Fibroblast of skin of left biceps (primary cell): ENCODE measurements around the gene OPALIN.

ENCODE experiments used
- DNase-seq, 2 experiments: peaks; one replicate each; pipeline ENCODE4 v3.0.0-alpha.2; 2013; ENCODE audit warnings: low read depth in 2 of 2

The OPALIN gene

DNA sequence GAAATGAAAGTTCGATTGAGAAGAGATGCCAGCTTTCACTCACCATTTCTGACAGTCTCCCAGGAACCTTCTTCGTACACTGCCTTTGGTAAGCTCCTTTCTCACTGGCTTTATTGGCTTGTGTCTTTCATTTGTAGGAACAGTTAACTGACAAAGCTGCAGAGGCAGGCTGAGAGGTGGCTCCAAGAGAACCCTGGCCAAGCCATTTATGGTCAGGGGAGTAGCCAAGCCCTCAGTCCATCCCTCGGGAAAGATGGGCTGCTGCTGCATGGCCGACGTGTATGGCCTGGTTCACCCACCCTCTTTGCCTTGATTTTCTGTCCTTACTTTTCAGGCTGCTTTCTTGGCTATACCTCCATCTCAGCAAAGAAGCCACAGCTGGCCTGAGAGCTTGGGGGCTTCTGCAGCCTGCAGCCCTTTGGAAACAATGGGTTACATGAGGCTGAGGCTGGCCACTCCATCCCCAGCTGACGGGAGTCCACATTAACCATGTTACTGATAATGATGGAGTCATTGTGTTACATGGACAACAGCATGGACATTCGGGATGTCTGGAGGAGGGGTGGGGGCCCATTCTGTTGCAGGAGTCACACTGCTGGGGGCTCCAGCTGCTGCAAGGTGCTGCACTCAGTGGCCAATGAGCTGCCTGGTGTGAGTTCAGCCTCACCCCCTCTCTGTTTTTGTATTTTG lies at the start of gene OPALIN:
Gene OPALIN, minus strand, starts transcription at position 152 of the 690 bp plus-strand sequence. Its CDS starts 106 bp downstream, at position 46.
- no peak for DNase-seq

GRCh38 chr10:96408201-96408600 lies 49.4 kb upstream of the OPALIN start:
- no peak for DNase-seq

DNA sequence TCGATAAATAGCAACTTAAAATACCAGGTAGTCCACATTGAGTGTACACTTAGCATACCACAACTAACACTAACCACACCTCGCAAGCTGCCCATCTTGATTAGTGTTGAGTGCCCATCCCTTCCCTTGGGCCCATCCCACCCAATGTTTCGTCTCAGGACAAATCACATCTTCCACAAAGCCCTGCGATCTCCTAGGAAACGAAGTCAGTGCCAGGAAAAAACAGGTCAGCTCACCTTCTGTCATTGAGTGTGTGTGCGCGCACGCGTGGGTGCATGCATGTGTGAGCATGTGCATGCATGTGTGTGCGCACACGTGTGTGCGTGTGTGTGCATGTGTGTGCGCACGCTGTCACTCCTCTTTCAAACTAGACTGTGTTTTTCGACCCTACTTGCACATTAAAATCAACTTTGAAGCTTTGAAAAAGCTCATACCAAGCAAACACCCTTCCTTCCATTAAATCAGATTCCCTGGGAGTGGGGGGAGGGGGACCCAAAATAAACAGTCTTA lies 48.8 kb upstream of the OPALIN start:
- DNase-seq: no peak

DNA sequence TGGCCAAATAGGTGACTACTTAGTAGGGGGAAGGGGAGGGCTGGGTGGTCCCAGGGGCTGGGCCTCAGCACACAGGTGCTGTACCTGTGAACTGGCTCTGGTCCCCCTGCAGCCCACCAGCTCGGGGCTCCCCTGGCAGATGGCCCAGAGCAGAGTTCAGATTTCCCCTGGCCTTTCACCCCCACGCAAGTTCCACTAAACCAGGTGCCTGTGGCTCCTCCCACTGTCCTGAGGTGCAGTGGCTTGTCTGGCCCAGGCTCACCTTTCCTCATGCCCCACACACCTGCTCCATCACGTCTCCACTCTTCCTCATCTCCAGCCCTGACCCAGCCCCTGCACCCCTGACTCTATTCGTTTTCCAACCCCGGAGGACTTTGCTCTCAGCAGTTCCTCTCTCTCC lies 47.3 kb upstream of the OPALIN start:
- no peak for DNase-seq

DNA sequence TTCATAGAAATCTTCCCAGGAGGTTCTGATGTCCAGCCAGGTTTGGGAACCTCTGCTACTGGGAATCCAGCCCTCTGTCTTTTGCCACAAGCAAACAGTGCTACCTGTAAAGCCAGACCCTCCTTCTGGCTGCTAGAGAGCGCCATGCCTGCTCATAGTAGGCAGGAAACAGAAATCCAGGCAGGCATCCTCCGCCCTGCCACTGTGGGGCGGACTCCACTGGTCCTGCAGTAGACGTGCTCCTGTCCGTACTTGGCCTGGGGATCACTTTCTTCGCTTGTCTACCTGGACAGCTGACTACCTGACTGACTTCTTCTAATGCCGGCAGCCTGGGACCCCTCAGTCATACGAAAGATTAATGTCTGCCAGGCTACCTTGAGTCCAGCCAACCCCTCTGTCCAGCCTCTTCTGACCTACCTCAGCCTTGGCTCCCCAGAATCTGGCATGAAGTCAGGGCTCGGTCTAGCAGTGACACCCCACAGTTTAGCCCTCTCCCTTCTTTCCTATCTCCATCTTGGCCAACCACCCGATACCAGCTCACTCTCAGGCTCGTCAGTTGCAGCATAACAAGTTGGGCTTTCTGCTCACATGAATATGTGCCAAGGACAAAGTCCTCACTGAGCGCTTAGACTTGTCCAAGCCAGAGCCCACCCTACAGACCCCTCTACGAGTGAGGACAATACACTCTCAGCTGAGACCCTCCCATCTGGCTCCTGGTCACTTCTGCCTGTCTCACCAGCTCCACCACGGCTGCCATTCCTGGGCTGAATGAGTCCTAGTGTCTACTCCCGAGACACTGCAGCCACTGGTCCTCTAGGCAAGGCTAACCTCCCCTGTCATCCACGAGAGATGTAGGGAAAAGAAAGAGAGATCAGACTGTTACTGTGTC lies 43.9 kb upstream of the OPALIN start:
- no peak for DNase-seq

DNA sequence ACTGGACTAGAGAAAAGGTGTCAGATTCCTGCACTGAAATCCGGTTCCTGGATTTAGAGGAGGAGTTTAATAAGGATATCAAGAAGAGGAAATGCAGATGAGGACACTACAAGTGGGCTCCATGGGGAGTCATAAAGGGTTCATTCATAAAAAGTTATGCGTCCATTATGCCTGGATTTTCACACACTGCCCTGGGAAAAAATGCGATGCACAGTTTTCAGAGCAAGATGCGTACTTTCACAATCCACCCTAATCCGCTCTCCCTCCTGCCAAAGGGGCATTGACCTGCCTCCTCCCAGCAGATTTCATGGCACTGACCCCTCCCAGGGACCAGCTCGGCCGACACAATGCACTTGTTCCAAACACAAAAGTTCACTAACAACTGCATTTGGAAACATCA lies 42.2 kb upstream of the OPALIN start:
- DNase-seq: no peak

- no peak for DNase-seq
Observed at GRCh38 chr10:96400465-96400864, 41.7 kb upstream of the OPALIN start.

GRCh38 chr10:96397902-96398301 lies 39.1 kb upstream of the OPALIN start:
- DNase-seq: no peak

GRCh38 chr10:96395931-96396877 lies 37.4 kb upstream of the OPALIN start:
- DNase-seq: peak; percentile 20

- DNase-seq: no peak
Observed at GRCh38 chr10:96390460-96390864, 31.7 kb upstream of the OPALIN start.

DNA sequence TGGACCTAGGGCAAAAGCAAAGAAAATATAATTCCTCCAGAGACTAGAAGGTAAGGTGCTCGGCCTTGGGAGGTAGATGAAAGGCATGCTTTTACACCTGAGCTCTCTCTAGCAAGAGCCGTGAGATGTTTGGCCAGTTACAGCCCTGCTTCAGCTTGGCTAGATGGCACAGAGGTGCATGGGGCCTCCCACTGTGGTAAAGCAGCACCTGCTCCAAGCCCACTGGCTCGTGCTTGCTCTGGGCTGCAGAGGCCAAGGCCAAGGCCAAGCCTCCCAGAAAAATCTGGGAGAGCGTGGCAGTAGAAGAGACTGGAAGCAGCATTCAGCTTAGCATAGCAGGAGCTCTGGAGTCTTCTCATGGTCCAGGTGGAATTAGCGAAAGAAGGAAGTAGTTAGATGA lies 31.0 kb upstream of the OPALIN start:
- no peak for DNase-seq

DNA sequence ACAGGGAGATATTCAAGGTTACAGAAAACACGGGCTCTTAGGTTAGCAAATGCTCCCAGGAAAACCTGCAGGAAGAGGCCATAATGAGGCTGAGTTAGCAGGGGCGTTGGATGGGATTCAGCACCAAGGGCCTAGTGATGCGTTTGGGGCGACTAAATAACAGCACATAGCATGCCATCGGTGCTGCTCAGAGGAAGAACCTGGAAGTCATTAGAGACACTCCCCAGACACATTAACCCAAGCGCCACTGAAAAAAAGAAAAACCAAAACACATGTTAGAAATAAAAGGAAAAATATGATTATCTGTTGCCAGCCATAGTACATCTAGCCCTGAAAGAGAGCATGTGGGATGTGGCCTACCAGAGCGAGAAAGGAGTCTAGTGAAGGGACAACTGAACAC lies 28.8 kb upstream of the OPALIN start:
- peak; percentile 48 to 58 for DNase-seq

- DNase-seq: peak; percentile 17 to 30
Observed at GRCh38 chr10:96387161-96387560, 28.4 kb upstream of the OPALIN start.

- DNase-seq: no peak
Observed at GRCh38 chr10:96384506-96384905, 25.7 kb upstream of the OPALIN start.

- no peak for DNase-seq
Observed at GRCh38 chr10:96380821-96381220, 22.0 kb upstream of the OPALIN start.

DNA sequence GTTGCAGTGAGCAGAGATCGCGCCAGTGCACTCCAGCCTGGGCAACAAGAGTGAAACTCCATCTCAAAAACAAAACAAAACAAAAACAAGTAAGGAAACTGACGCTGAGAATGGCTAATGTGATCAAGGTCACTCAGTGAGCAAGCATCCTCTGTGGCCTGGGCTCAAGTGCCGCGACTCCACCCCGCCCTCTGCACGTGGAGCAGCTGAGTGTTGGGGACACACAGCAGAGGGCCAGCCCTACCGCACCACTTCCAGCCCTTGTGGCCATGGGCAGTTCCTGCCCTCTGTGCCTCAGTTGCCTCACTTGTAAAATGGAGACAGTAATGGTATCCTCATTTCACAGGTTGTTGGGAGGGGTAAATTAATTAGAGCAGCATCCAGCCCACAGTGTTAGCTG lies 21.0 kb upstream of the OPALIN start:
- no peak for DNase-seq

GRCh38 chr10:96378741-96379140 lies 19.9 kb upstream of the OPALIN start:
- no peak for DNase-seq

- DNase-seq: no peak
Observed at GRCh38 chr10:96377816-96378294, 19.1 kb upstream of the OPALIN start.

- DNase-seq: no peak
Observed at GRCh38 chr10:96376483-96376882, 17.7 kb upstream of the OPALIN start.

- peak; percentile 62 to 63 for DNase-seq
Observed at GRCh38 chr10:96374985-96375830, 16.4 kb upstream of the OPALIN start.

- no peak for DNase-seq
Observed at GRCh38 chr10:96374639-96374984, 15.8 kb upstream of the OPALIN start.
